Endometrium (tissue), 2 donors: ENCODE results near the gene NCAM1.

Source experiments
- FAIRE-seq: peaks from 2 replicates; lab custom pipeline; 2012; peaks lifted over from hg19 to GRCh38; lab: Jason Lieb, UNC
- donor health status: control.
- donor health status: control.

The NCAM1 gene

DNA sequence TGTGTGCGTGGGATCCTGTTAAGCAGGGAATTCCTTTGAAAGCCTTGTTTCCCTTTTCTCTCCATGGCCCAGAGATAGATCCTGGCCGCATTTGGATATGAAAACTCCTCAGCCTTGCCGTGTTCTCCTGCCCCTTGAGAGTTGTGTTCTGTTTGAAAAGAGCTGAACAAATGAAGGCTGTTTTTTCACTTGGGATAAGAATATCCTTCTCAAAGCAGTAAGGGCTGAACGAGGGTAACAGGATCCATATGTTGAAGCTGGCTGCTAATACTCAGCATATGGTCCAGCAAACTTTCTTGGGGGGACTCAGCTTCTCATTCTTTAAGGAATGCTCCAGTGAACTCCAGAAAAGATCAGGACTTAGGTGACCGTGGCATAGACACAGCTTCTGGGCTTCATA is 238.6 kb downstream of the NCAM1 start:
- FAIRE-seq: no peak

DNA sequence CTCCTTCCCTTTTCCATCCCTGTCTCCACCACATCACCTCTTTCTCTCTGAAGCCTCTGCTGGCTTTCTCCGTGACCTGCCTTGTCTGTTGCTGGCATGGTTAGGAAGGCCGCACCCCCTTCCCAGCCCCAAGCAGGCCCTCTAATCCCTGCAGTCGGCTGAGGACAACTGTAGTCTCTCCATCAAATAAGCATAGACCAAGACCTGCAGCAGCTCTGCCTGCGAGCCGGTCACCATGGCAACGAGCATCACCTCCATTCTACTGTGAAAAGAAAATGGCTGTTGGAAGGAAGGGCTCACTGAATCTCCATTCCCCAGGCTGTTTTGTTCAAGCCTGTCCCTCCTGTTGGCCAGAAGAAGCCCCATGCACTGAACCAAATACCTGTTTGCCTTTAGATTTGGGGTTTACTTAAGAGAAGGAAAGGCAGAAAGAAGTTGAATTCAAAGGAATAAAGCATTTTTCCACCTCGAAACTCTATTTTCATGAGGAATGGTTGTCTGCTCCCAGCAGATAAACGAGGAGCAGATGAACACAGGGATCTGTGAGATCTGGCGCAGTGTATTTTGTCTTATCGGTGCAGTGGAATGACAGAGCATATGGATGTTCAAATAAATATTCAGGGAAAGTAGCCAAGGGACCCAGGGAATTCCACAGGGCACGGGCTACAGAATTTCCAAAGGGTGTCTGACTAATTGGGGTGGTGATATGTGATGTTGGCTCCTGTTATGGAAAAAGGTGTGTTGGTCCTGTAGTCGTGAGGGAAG is 240.0 kb downstream of the NCAM1 start:
- FAIRE-seq: no peak

DNA sequence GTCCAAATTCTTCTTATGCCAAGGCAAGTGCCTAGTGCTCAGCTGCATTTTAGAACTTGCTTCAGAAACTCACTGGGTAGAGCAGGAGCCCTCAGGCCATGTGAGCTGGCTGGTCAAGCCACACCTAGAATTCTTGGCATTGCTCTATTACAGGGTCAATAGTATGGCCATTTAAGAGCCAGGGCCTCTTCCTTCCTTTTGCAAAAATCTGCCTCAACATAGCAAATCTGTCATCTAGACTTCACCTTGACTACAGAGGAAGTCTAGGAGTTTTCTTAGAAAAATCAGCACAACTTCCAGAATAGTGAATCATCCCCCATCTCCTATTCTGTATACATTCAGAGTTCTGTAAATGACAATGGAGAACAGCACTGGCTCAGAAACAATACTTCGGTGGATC is 241.2 kb downstream of the NCAM1 start:
- FAIRE-seq: no peak

DNA sequence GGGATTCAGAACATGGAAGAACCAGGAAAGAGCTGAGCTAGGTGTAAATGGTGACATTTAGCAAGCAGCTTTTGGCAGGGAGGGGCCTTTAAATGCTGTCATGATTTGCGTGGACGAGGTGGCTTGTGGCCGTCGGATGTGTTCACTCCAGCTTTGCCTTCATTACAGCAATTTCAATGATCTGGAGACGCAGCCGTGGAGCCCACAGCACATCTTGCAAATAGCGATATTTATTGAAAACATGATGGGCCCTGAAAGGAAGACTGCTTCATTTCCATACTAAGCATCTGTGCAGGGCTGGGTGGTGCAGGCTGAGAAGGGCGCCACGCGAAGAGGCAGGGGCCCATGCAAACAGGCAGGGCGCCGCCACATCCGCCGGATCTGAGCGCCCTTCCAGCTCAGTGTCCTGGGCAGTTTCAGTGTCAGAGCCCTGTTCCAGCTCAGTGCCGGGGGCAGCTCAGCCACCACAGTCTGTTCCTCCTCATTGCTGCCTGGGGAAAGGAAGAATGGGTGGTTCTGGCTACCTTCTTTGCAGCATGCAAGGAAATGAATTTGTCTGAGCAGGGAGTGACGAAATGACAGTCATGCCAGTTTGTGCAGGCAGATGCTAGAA is 242.0 kb downstream of the NCAM1 start:
- no peak for FAIRE-seq

DNA sequence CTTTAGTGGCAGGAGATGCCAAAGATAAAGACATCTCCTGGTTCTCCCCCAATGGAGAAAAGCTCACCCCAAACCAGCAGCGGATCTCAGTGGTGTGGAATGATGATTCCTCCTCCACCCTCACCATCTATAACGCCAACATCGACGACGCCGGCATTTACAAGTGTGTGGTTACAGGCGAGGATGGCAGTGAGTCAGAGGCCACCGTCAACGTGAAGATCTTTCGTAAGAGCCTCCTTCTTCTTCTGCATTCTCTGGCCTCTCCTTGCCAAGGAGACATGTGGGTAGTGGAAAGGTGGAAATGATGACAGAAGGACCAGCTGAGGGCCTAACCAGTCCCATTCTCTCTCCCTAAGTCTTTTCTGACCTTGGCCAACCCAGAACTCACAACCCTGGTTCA is 243.1 kb downstream of the NCAM1 start:
- no peak for FAIRE-seq

DNA sequence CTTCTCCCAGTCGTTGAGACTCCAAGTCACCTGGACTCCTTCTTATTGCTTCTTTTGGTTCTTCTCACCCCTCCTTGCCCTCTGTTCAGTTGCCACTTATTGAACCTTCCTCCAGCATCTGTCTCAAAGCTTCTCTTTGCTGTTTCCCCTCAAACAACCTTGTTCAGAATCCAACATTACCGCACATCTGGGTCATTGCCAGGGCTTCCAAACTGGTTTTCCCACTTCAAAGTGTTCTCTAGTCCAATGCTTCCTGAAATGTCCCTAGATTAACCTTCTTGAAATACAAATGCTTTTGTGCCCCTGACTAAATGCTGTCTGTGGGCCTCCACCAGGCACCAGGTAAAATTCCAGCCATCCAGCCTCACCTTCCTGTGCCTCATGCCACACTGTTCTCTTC is 252.3 kb downstream of the NCAM1 start:
- FAIRE-seq: no peak

DNA sequence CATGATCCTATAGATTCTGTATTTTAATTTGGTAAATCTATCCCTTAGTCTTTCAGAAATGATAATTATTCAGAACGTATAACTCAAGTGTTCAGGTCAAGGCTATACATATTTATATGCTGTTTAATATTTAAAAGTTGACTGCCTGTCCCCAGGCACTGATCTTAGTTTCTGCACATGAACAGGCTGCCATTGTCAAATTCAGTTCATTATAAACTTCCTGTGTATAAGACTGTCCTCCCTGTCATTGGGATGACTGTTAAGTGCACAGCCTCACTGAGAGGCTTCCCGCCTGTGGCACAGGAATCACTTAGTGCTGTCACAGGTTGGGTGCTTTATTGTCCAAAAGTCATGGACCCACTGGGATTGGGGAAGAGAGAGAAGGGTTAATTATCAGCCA is 261.0 kb downstream of the NCAM1 start:
- FAIRE-seq: no peak

DNA sequence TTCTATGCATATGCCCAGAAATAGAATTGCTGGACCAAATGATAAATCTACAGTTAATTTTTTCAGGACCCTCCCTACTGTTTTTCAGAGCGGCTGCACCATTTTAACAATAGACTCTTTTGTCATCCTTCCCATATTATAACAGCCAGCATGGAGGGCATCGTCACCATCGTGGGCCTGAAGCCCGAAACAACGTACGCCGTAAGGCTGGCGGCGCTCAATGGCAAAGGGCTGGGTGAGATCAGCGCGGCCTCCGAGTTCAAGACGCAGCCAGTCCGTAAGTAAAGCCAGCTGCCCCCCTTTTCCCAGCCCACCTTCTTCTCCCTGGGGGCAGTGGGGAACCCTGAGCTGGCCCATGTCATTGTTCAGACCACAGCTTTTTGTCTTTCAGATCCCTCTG is 273.7 kb downstream of the NCAM1 start:
- FAIRE-seq: no peak

DNA sequence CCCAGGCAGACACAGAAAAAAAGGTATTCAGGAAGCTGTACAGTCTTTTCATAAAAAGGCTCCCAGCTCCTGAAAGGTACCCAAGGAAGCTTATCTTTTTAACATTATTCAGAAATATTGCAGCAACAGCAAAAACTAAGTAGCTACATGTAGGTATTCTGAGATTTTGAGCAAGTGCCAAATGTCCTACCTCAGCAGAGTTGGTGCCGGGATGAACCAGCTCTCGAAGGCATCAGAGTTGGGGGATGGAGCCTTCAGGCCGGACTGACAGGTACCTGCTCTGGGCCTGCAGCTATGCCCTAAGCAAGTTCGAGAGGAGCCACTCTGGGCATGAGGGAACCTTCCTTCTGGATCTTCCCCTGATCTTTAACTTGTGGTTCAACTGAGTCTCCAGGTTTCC is 276.0 kb downstream of the NCAM1 start:
- FAIRE-seq: no peak

DNA sequence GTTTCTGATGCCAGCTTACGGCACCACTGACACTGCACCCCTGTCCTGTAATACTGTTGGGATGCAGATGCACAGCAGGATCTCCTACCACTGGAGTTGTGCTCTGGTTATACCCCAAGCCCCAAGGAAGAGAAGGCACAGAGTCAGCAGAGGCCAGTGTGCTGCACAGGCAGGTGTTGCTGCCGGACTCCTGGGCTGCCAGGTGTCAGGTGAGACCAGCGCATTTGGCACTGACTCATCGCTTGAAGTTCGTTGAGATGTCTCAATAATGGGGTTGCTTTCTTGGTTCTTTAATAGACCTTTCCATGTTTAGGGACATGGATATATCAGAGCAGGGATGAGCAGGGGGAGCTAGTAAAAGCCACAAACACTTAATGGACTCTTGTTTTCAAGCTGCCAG is 277.5 kb downstream of the NCAM1 start:
- no peak for FAIRE-seq

DNA sequence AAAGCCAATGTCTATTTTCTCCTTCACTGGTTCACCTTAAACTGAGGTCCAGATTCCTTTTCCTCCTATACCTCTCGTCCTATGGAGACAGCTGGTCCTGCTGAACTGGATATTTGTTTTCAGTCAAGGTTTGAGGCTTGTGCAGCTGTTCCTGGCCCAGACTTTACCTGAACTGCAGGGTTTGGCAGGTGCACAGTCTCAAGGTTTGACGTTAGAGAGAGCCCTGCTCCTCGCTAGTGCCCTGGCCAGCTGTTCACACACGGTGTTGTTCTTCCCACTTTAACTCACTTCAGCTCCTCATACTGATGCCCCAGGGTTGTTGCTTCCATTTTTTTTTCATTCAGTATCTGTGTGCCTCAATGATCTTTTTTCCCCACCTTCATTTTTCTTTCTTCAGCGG is 279.2 kb downstream of the NCAM1 start:
- FAIRE-seq: no peak

DNA sequence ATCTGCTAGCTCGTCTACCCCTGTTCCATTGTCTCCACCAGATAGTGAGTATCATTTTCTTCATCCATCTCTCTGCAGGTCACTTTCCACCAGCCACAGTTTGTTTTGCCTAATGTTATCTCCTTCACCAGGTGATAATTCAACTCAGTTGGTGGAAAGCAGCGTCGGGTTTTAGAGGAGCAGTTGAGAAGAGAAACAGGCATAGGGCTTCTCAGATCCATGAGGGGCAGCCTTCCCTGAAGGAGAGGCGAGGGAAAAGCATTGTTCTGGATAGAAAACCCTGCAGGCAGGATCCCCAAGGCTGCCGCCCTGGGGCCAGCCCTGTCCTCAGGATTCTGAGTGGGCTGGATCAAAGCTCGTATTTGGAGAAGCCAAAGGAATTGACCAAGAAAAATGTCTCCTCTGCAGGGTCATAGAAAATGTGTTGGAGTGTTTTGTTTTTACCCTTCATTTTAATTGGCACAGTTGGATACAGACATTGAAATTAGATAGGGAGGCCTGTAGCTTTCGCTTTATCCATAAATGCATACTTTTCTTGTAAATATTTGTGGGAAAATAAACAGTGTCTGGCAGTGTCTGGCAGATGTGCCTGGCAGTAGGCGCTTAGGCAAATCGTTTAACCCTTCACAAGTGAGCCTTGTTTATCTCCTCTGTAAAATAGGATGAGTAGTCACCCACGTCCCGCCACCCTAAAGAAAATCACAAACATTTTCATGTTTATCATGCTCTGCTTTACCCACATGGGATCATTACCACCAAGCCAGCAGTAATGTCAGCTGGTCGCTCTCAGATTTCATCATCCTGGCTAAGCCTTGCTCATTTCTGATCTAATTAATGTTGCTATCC is 279.8 kb downstream of the NCAM1 start:
- FAIRE-seq: no peak

DNA sequence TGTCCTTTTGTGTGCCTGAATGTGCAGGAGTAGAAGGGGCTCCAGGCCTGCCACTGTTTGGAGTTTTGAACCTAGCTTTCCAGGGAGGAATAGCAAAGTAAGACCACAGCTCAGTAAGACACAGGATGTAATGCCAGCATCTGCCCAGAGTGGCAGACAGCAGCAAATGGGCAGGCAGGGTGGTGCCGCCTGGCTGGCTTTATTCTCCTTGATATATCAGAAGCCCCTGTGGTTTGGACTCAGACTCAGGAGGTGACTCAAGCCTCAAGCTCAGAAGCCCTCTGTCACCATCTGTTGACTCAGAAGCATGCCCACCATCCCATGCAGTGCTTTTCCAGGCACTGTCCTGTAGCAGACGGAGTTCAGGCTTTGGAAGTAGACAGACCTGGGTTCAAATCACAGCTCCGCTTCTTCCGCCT is 280.4 kb downstream of the NCAM1 start:
- FAIRE-seq: no peak

DNA sequence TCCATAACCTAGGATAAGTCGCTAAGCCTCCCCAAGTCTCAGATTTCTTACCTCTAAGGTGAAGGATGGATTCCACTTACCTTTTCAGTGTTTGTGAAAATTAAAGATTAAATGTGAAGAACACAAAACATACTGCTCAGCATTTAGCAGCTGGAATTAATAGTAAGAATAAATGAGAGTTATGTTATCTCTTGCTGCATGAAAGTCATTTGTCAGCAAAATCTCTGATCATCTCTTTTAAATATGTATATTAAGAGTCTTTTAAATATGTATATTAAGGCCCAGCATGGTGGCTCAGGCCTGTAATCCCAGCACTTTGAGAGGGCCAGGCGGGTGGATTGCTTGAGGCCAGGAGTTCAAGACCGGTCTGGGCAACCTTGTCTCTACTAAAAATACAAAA is 280.8 kb downstream of the NCAM1 start:
- FAIRE-seq: no peak

DNA sequence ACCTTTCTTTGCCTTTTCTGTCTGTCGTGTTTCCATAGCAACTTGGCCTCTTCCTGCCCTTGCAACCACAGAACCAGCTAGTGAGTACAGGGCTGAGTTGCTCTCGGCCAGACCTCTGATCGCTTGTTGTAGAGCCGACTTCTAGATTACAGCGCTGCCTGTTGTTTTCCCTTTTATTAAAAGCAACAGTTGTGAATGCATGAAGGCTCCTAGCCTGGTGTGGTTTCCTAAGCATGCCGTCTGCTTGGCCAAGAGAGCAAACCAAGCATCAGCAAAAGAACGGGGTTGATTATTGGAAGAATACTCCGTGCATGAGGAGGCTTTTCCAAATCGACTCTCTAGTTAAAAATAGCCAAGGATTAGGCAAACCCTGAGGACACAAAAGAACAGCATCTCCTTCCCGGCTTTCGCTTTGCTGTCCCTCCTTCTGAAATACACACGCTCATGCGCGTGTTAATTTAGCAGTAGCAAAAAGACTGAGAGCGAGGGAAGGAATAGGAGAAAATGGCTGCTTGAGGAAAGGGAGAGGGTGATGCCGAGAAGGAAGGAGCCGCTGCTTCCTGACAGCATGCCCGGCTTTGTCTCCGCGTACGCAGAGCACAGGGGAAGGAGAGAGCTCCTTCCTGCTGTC is 281.7 kb downstream of the NCAM1 start:
- FAIRE-seq: no peak

DNA sequence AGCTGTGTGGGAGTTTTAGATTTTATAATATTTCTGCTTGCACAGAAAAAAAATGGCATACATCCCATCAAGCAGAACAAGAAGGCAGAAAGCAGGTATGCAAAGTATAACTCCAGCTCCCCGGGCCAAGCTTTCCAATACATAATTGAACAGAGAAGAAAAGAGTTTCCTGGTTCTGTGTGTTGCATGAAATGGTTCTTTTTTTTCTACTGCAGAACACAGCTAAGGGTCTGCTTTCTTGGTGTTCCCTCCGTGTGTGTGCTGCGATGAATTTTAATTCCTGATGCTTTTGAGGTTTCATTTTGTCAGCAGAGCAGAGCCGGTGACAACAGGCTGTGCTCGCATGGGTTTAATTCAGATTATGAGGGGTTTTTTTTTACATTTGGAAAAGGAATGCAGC is 282.5 kb downstream of the NCAM1 start:
- no peak for FAIRE-seq

DNA sequence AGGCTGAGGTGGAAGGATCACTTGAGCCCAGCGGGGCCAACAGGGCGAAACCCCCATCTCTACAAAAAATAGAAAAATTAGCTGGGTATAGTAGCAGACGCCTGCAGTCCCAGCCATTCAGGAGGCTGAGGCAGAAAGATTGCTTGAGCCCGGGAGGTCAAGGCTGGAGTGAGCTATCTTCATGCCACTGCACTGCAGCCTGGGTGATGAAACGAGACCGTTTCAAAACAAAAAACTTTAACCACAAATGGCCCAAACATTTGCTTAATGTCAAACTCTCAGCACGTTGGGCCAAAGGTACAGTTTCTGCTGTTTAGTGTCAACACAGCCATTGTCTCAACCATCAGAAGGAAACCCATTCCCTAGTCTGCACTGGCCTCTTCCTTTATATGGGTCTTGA is 284.0 kb downstream of the NCAM1 start:
- no peak for FAIRE-seq

DNA sequence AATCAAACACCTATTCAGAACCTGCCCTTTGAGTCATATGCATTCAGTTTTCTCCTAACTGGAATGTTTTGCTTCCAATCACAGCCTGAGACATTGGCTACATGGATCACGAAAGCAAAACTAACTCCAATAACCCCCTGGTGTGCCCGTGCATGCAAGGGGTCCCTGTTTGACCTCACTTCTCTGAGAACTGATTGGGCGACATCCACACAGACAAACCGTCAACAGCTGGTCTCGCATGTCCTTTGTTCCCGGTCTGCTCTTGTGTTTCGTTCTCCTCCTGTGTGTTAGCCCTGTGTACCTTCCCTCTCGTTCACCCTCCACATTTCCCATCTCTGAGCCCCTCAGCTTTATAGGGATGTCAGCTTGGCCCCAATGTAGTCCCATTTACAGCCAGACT is 286.0 kb downstream of the NCAM1 start:
- FAIRE-seq: no peak

DNA sequence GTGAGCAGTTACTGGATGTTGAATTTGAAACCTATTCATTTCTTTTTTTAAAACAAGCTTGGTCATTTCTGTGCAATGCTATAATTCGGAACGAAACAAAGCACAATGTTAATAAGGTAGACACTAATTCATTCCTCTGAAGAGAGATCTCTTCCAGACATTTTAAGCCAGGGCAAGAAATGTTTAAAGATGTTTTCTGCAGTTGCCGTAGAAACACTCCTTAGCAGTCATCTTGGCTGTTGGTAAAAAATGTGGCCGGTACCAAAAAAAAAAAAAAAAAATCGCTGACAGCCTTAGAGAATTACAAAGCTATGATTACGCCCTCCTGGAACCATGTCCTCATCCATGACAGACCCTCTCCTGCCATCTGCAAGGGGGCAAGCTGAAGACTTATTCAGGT is 286.7 kb downstream of the NCAM1 start:
- FAIRE-seq: no peak

DNA sequence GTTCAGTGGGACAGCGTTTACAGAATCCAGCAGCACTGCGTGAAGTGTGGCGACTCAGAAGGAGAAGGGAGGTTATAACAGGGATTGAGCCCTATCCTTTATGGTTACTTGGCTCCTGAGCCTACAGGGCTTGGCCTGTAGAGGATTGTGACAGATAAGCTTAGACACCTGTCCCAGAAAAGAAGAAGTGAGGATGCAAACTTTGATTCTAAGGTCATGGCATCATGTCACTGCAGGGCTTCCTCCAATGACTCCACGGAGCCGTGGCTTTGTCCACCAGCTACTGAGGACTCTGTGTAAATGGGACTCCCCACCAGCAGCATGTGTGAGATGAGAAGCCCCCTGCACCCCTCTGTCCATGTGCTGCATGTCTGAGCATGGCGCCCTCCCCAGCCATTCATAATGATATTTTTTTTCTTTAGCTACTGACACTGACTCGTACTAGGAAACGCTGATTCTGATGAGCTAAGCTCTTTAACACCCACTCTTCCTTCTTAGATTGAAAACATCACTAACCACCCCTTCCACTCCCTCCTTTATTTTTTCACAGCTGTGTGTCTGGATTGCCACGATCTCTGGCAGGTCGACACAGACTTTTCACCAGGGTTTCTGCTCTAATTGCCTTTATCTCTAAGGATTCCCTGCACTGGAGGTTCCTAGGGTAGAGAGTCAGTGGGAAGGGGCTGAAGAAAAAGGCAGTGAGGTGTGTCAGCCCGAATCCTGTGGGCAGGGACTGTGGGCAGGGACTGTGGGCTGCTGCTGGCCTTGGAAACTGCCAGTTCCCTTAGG is 287.7 kb downstream of the NCAM1 start:
- FAIRE-seq: no peak

DNA sequence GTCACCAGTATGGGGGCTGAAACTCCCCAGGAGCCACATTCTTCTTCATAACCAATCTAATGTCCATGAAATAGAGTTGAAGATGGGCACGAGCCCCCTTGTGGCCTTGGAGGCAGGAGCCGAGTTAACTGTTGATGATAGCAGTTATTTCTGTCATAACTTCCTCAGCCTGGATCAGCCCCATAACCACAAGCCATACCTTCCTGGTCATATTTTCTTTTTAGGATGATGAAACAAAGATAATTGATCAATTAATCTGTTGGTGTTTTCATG is 288.2 kb downstream of the NCAM1 start:
- no peak for FAIRE-seq

DNA sequence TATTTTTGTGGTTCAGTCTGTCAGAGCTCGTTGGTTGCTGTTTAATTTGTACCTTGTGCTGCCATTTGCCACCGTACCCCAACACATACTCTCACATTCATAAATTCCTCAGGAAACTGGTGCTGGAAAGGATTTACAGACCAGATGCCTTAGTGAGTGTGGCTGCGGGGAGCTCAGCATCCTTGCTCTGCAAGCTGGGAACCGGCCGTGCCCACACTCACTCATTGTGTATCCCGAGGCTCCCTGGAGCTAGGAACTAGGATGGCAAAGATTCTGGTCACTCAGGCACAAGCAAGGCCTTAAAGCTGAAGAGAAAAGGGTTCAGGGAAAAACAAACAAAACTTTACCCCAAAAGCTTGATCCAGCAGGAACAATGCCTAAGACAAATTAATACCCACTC is 288.6 kb downstream of the NCAM1 start:
- FAIRE-seq: no peak
